Measurements from ENCODE around the gene STAU1. TPM values are rescaled to one million over a fixed set of nuclear protein-coding genes. Genes with fewer than 3 reads are reported as not detected.

STAU1 gene
- total and polyA plus RNA-seq, 10 of the 15 experiments (the other 5 are each of a cell fraction or from before 2014, with no cell fraction given), result 13.9 to 66.2 (median 45.6) TPM

GRCh38 chr20:49219091-49219923 lies 31.2 kb upstream of the STAU1 start, which contains the start of gene DDX27 (continued):
- TF ChIP-seq CEBPB (IDR thresholded peaks at IDR 0.05; ENCODE audit: borderline replicate concordance in 1 of 2, low read depth in 2 of 2, low read length in 2 of 2), result 0 out of 4 replicates have a peak, but pooled peaks of 1 of the 2 experiments have one; percentile 55
- TF ChIP-seq RAD51 (IDR thresholded peaks at IDR 0.05), result no peak
- TF ChIP-seq REST (IDR thresholded peaks at IDR 0.05; ENCODE audit: low read depth, low read length), result no peak
- TF ChIP-seq SMARCA5 (IDR thresholded peaks at IDR 0.05), result peak; percentile 16; the same call in 1 of the 2 replicates
- TF ChIP-seq NR2F1 (conservative IDR thresholded peaks at IDR 0.05), result no peak
- peak; percentile 73; the same call in 1 of the 2 replicates for TF ChIP-seq WRNIP1 (IDR thresholded peaks at IDR 0.05; ENCODE audit: borderline replicate concordance, low read depth, low read length)
- peak; percentile 85; the same call in 1 of the 2 replicates for TF ChIP-seq ZNF207 (IDR thresholded peaks at IDR 0.05; ENCODE audit: borderline replicate concordance)
- TF ChIP-seq PML (IDR thresholded peaks at IDR 0.05; ENCODE audit: low read length), result peak; percentile 74; the same call in 1 of the 2 replicates
- TF ChIP-seq JUND (IDR thresholded peaks at IDR 0.05; ENCODE audit: low read depth, low read length), result no peak
- peak; percentile 91 for TF ChIP-seq NBN (IDR thresholded peaks at IDR 0.05)
- no peak for TF ChIP-seq ESRRA (IDR thresholded peaks at IDR 0.05; ENCODE audit: low read length)
- peak; percentile 32 for TF ChIP-seq SIX5 (IDR thresholded peaks at IDR 0.05; ENCODE audit: low read depth, low read length, severe bottlenecking)
- no peak for TF ChIP-seq RBBP5 (conservative IDR thresholded peaks at IDR 0.05)
- TF ChIP-seq NFYA (IDR thresholded peaks at IDR 0.05; ENCODE audit: borderline replicate concordance, low read depth, low read length), result no peak
- no peak for TF ChIP-seq NFXL1 (IDR thresholded peaks at IDR 0.05; ENCODE audit: borderline replicate concordance)
- peak; percentile 92 for TF ChIP-seq ELK1 (IDR thresholded peaks at IDR 0.05; ENCODE audit: low read depth, low read length)
- peak; percentile 79; the same call in 1 of the 2 replicates for TF ChIP-seq RB1 (IDR thresholded peaks at IDR 0.05; ENCODE audit: borderline replicate concordance)
- TF ChIP-seq BHLHE40 (IDR thresholded peaks at IDR 0.05; ENCODE audit: borderline replicate concordance in 1 of 2, low read depth in 2 of 2, low read length in 1 of 2), result peak in 1 of 2 experiments; percentile 38; a peak in 1 of 4 replicates
- peak; percentile 35; the same call in 1 of the 2 replicates for TF ChIP-seq BACH1 (IDR thresholded peaks at IDR 0.05; ENCODE audit: borderline replicate concordance)
- TF ChIP-seq NR2C2 (IDR thresholded peaks at IDR 0.05; ENCODE audit: borderline replicate concordance, control insufficient read depth, insufficient read length, low read depth), result no peak
- peak; percentile 61 for TF ChIP-seq SP1 (IDR thresholded peaks at IDR 0.05; ENCODE audit: low read depth, low read length)
- no peak; the same call in 1 of the 2 replicates for TF ChIP-seq HDGF (IDR thresholded peaks at IDR 0.05)
- peak; percentile 84 for TF ChIP-seq ATF7 (IDR thresholded peaks at IDR 0.05; ENCODE audit: low read depth)
- no peak for TF ChIP-seq MEF2A (IDR thresholded peaks at IDR 0.05; ENCODE audit: insufficient read depth, low read depth, low read length)
- no peak for TF ChIP-seq EZH2 (IDR thresholded peaks at IDR 0.05; ENCODE audit: borderline replicate concordance, control insufficient read depth, low read depth, low read length)
- TF ChIP-seq ETV6 (conservative IDR thresholded peaks at IDR 0.05 in 1 of 2, IDR thresholded peaks at IDR 0.05 in 1 of 2; ENCODE audit: borderline replicate concordance in 1 of 2, low read depth in 1 of 2), result no peak
